ENCODE measurements around the gene POC1B.

The POC1B gene

DNA sequence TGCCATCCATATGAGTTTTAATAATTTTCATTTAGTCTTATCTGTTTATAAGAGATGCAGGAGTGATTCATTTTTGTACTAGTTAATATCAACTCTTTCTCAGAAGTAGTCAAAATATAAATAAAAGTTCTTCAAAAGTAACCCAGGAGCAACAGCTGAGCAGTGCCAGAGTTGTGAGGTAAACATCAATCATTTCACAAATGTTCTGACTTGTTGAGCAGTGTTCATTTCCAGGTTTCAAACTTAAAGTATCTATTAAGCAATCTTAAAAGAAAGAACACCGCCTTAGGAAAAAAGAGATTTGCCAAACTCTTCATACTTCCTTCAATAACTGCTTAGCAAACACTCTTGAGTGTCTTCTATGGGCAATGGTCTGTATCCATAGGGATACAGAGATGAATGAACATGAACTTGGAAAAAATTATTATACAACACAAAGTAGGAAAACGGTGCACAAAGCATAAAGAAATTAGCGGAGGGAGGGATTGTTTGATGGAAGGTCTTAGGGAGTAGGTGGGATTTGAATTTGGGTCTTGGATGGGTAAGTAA lies 41.9 kb upstream of the POC1B start:
- Histone ChIP-seq H3K9ac (ENCODE audit: low read length) (no peak overlapping the region), H3K4me2 (ENCODE audit: low read length) (no peak overlapping the region), H3K27me3 (ENCODE audit: insufficient read depth, low read length) (no peaks in the 10 kb centered on the region), H3K36me3 (ENCODE audit: insufficient read depth, low read length) (no peaks in the 10 kb centered on the region), H3F3A (ENCODE audit: insufficient read depth, low read length) (no peaks in the 10 kb centered on the region), H3K9me3 (ENCODE audit: low read length) (no peaks in the 10 kb centered on the region), H3K27ac (ENCODE audit: low read depth, low read length, poor library complexity, severe bottlenecking) (no peak overlapping the region), H3K4me1 (ENCODE audit: insufficient read depth, low read length, severe bottlenecking) (no peaks in the 10 kb centered on the region), H3K4me3 (ENCODE audit: low read depth, low read length, poor library complexity, severe bottlenecking) (no peak overlapping the region), H3K79me2 (ENCODE audit: insufficient read depth, low read length) (no peaks in the 10 kb centered on the region), H4K20me1 (ENCODE audit: insufficient read depth, low read length) (no peaks in the 10 kb centered on the region), H3K9me2 (ENCODE audit: low read depth, low read length) (no peaks in the 10 kb centered on the region), H2AFZ (ENCODE audit: low read length) (no peak overlapping the region)
- TF ChIP-seq, protein P1, sequence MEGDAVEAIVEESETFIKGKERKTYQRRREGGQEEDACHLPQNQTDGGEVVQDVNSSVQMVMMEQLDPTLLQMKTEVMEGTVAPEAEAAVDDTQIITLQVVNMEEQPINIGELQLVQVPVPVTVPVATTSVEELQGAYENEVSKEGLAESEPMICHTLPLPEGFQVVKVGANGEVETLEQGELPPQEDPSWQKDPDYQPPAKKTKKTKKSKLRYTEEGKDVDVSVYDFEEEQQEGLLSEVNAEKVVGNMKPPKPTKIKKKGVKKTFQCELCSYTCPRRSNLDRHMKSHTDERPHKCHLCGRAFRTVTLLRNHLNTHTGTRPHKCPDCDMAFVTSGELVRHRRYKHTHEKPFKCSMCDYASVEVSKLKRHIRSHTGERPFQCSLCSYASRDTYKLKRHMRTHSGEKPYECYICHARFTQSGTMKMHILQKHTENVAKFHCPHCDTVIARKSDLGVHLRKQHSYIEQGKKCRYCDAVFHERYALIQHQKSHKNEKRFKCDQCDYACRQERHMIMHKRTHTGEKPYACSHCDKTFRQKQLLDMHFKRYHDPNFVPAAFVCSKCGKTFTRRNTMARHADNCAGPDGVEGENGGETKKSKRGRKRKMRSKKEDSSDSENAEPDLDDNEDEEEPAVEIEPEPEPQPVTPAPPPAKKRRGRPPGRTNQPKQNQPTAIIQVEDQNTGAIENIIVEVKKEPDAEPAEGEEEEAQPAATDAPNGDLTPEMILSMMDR (IDR thresholded peaks at IDR 0.05; ENCODE audit: low read length) = no peak
- TF ChIP-seq EZH2 (IDR thresholded peaks at IDR 0.05; ENCODE audit: borderline replicate concordance, low read length) = no peak

DNA sequence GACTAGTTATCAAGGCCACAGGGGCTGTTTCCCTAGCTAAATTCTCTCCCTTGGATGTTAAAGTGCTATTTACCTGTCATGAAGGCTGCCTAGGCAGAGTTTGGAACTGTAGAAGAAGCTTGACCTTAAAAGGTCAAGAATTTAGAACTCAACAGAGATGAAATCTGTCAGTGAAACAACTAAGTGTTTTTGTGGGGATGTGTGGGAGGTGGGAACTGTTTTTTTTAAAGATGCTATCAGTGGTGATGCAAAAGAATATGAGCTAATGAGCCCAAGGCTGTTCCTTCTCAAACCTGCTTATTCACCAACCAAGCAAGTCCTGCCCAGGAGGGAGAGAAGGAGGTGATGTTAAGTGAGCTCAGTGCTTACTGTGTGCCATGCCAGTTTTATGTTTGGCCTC lies 40.8 kb upstream of the POC1B start:
- Histone ChIP-seq H3K36me3 (ENCODE audit: insufficient read depth, low read length) (no peaks in the 10 kb centered on the region), H3K4me3 (ENCODE audit: low read depth, low read length, poor library complexity, severe bottlenecking) (no peak overlapping the region), H3K9me2 (ENCODE audit: low read depth, low read length) (no peaks in the 10 kb centered on the region), H3K27me3 (ENCODE audit: insufficient read depth, low read length) (no peaks in the 10 kb centered on the region), H3F3A (ENCODE audit: insufficient read depth, low read length) (no peaks in the 10 kb centered on the region), H3K79me2 (ENCODE audit: insufficient read depth, low read length) (no peaks in the 10 kb centered on the region), H3K9me3 (ENCODE audit: low read length) (no peaks in the 10 kb centered on the region), H4K20me1 (ENCODE audit: insufficient read depth, low read length) (no peaks in the 10 kb centered on the region), H2AFZ (ENCODE audit: low read length) (no peak overlapping the region), H3K27ac (ENCODE audit: low read depth, low read length, poor library complexity, severe bottlenecking) (no peak overlapping the region), H3K4me2 (ENCODE audit: low read length) (no peak overlapping the region), H3K4me1 (ENCODE audit: insufficient read depth, low read length, severe bottlenecking) (no peaks in the 10 kb centered on the region), H3K9ac (ENCODE audit: low read length) (no peak overlapping the region)
- TF ChIP-seq, protein P1 (IDR thresholded peaks at IDR 0.05; ENCODE audit: low read length) = no peak
- no peak for TF ChIP-seq EZH2 (IDR thresholded peaks at IDR 0.05; ENCODE audit: borderline replicate concordance, low read length)

DNA sequence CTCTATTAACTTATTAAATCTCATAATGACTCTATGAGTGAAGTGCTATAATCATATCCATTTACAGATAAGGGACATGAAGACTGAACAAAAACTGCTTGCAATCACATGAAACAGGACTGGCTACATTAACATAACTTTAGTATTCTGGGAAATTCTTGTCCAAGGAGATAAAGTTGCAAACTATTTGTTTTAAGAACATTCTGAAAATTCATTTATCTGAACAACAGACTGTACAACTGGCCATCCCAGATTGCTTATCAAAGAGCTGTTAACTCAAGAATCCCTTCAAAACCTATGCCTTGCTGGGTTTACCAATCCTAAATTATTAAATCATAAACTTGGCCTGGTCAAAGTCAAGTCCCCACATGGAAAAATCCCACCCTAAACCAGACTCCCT lies 39.2 kb upstream of the POC1B start:
- Histone ChIP-seq H3K9me3 (ENCODE audit: low read length) (no peaks in the 10 kb centered on the region), H3K79me2 (ENCODE audit: insufficient read depth, low read length) (no peaks in the 10 kb centered on the region), H3K27ac (ENCODE audit: low read depth, low read length, poor library complexity, severe bottlenecking) (no peak overlapping the region), H3K4me2 (ENCODE audit: low read length) (no peak overlapping the region), H2AFZ (ENCODE audit: low read length) (no peak overlapping the region), H3K27me3 (ENCODE audit: insufficient read depth, low read length) (no peaks in the 10 kb centered on the region), H3K36me3 (ENCODE audit: insufficient read depth, low read length) (no peaks in the 10 kb centered on the region), H3K4me3 (ENCODE audit: low read depth, low read length, poor library complexity, severe bottlenecking) (no peak overlapping the region), H3K4me1 (ENCODE audit: insufficient read depth, low read length, severe bottlenecking) (no peaks in the 10 kb centered on the region), H3K9me2 (ENCODE audit: low read depth, low read length) (no peaks in the 10 kb centered on the region), H3K9ac (ENCODE audit: low read length) (no peak overlapping the region), H4K20me1 (ENCODE audit: insufficient read depth, low read length) (no peaks in the 10 kb centered on the region), H3F3A (ENCODE audit: insufficient read depth, low read length) (no peaks in the 10 kb centered on the region)
- TF ChIP-seq EZH2 (IDR thresholded peaks at IDR 0.05; ENCODE audit: borderline replicate concordance, low read length) = no peak
- TF ChIP-seq, protein P1 (IDR thresholded peaks at IDR 0.05; ENCODE audit: low read length) = no peak

All from OCI-LY1 (cell line).